ENCODE results near the gene GRM5. TPM values are rescaled to one million over a fixed set of nuclear protein-coding genes. Genes with fewer than 3 reads are reported as not detected.

Gene GRM5
- total and polyA plus RNA-seq, 2 donors (not counting 1 experiment from before 2014, with no cell fraction given), result 0.01 TPM; not detected in 1

DNA sequence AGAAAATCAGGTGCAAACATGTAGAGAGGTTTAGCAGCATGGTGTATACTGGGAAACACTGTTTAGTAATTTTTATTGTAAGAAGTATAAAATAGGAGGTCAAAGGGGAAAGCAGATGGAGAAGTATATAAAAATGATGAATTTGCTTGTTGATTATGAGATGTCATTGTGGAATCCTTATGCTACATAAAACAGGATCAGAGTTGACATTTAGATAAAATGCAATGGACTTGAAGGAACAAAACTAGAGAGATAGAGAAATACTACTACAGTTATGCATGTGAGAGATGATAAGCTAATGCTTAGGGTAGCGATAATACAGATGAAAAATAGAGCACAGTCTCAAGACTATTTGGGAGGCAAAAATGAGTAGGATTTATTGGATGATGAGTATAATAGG is 536.4 kb downstream of the GRM5 start:
- Histone ChIP-seq H3K36me3 (ENCODE audit: control insufficient read depth, insufficient read depth, low read length) (no peaks in the 10 kb centered on the region), H3K79me2 (ENCODE audit: control insufficient read depth, insufficient read depth, low read length) (no peaks in the 10 kb centered on the region), H3K4me2 (ENCODE audit: extremely low read depth, insufficient read depth, low read length) (no peak overlapping the region), H4K20me1 (ENCODE audit: control insufficient read depth, extremely low read depth, insufficient read depth, low read length) (no peaks in the 10 kb centered on the region), H3K27ac (ENCODE audit: insufficient read depth, low read length) (no peak overlapping the region), H3K4me1 (ENCODE audit: control insufficient read depth, extremely low read depth, insufficient read depth, low read length) (no peaks in the 10 kb centered on the region), H3K4me3 (replicated peaks in 1 of 4; ENCODE audit: control extremely low read depth in 1 of 4, insufficient read depth in 1 of 4, low read depth in 3 of 4, low read length in 4 of 4) (no peak overlapping the region), H3K27me3 (ENCODE audit: control insufficient read depth, insufficient read depth, low read length) (no peaks in the 10 kb centered on the region), H3K9ac (ENCODE audit: insufficient read depth, low read length) (no peak overlapping the region), H3K9me3 (ENCODE audit: control insufficient read depth, insufficient read depth, low read depth, low read length) (no peaks in the 10 kb centered on the region), H2AFZ (ENCODE audit: low read length) (no peak overlapping the region)
- TF ChIP-seq EZH2 (IDR thresholded peaks at IDR 0.05; ENCODE audit: low read length, missing control alignments), result no peak
- TF ChIP-seq, protein P1, sequence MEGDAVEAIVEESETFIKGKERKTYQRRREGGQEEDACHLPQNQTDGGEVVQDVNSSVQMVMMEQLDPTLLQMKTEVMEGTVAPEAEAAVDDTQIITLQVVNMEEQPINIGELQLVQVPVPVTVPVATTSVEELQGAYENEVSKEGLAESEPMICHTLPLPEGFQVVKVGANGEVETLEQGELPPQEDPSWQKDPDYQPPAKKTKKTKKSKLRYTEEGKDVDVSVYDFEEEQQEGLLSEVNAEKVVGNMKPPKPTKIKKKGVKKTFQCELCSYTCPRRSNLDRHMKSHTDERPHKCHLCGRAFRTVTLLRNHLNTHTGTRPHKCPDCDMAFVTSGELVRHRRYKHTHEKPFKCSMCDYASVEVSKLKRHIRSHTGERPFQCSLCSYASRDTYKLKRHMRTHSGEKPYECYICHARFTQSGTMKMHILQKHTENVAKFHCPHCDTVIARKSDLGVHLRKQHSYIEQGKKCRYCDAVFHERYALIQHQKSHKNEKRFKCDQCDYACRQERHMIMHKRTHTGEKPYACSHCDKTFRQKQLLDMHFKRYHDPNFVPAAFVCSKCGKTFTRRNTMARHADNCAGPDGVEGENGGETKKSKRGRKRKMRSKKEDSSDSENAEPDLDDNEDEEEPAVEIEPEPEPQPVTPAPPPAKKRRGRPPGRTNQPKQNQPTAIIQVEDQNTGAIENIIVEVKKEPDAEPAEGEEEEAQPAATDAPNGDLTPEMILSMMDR (conservative IDR thresholded peaks at IDR 0.05 in 1 of 2, IDR thresholded peaks at IDR 0.05 in 1 of 2; ENCODE audit: low read depth in 1 of 2, low read length in 2 of 2), result no peak
- DNase-seq (ENCODE audit: low read depth in 2 of 2), result no peak

DNA sequence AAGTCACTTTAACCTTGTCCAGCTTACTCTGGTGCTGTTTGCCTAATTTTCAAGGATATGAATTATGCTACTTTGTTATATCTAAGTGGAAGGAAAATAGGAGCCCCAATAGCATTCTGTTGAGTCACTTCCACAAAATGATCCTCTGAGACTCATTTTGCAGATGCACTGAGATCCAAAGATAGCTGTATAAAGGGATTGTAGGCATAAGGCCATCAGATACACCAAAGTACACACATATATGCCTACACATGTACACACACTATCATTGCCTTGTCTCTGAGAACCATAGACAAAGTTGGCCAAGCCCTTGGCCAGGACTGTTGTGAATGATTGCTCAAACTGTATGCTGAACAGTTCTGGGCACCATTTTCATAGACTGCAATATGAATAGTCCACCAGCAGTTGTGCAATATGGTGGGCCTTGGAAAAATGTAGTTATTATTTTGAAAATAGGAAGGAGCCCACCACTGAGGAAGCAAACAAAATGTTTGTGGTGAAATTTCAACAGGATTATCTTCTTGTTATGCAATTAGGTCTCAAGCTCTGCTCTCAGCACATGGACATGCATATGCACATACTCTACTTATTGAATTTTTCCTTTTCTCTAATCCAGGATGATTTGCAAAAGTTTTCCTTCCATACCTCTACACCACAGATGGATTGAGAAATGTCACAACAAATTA is 542.3 kb downstream of the GRM5 start:
- Histone ChIP-seq H3K4me1 (ENCODE audit: control insufficient read depth, extremely low read depth, insufficient read depth, low read length) (peaks cover 15% of the 10 kb centered on the region), H3K36me3 (ENCODE audit: control insufficient read depth, insufficient read depth, low read length) (no peaks in the 10 kb centered on the region), H3K27ac (ENCODE audit: insufficient read depth, low read length) (no peak overlapping the region), H3K9ac (ENCODE audit: insufficient read depth, low read length) (no peak overlapping the region), H3K79me2 (ENCODE audit: control insufficient read depth, insufficient read depth, low read length) (no peaks in the 10 kb centered on the region), H3K4me3 (replicated peaks in 1 of 4; ENCODE audit: control extremely low read depth in 1 of 4, insufficient read depth in 1 of 4, low read depth in 3 of 4, low read length in 4 of 4) (no peak overlapping the region), H4K20me1 (ENCODE audit: control insufficient read depth, extremely low read depth, insufficient read depth, low read length) (no peaks in the 10 kb centered on the region), H3K9me3 (ENCODE audit: control insufficient read depth, insufficient read depth, low read depth, low read length) (no peaks in the 10 kb centered on the region), H3K27me3 (ENCODE audit: control insufficient read depth, insufficient read depth, low read length) (no peaks in the 10 kb centered on the region), H2AFZ (ENCODE audit: low read length) (no peak overlapping the region), H3K4me2 (ENCODE audit: extremely low read depth, insufficient read depth, low read length) (no peak overlapping the region)
- TF ChIP-seq, protein P1 (conservative IDR thresholded peaks at IDR 0.05 in 1 of 2, IDR thresholded peaks at IDR 0.05 in 1 of 2; ENCODE audit: low read depth in 1 of 2, low read length in 2 of 2), result no peak
- TF ChIP-seq EZH2 (IDR thresholded peaks at IDR 0.05; ENCODE audit: low read length, missing control alignments), result no peak
- DNase-seq (ENCODE audit: low read depth in 2 of 2), result peak in 1 of 2 donors; percentile 20

DNA sequence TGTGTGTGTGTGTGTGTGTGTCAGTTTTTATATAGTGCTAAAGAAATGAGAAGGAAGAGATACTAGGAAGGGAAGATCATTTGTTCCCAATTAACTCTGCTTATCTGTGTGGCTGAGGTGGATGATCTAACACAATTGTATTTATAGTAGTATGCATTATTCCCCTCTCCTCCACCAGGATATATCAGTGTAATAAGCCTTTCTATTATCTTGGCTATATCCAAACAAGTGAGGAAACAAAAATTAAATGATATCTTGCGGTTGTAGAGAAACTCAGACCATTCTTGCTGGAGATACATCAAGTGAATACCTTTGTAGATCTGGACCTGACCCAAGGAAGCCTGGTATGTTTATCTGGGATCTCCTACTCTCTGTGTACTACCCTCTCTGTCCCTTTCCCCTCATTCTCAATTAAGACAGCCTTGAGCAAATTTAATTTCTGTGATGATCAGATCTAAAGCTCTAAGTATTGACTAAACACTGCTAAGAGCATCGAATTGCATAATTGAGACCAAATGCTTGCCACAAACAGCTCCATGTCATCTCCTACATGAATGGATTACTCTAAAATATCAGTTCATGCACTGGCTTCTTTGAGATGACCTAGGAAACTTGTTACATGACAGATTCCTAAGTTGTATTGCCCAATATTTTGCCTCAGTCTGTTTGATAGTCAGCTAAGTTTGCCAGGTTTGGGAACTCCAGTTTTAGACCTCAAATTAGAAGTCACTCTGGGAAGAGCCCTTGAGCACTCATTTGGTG is 543.0 kb downstream of the GRM5 start:
- Histone ChIP-seq H3K27ac (ENCODE audit: insufficient read depth, low read length) (no peak overlapping the region), H3K79me2 (ENCODE audit: control insufficient read depth, insufficient read depth, low read length) (no peaks in the 10 kb centered on the region), H3K4me2 (ENCODE audit: extremely low read depth, insufficient read depth, low read length) (peak overlapping the region; percentile 38), H3K9ac (ENCODE audit: insufficient read depth, low read length) (no peak overlapping the region), H3K4me1 (ENCODE audit: control insufficient read depth, extremely low read depth, insufficient read depth, low read length) (peaks cover 15% of the 10 kb centered on the region), H3K36me3 (ENCODE audit: control insufficient read depth, insufficient read depth, low read length) (no peaks in the 10 kb centered on the region), H4K20me1 (ENCODE audit: control insufficient read depth, extremely low read depth, insufficient read depth, low read length) (no peaks in the 10 kb centered on the region), H3K4me3 (replicated peaks in 1 of 4; ENCODE audit: control extremely low read depth in 1 of 4, insufficient read depth in 1 of 4, low read depth in 3 of 4, low read length in 4 of 4) (no peak overlapping the region), H2AFZ (ENCODE audit: low read length) (no peak overlapping the region), H3K9me3 (ENCODE audit: control insufficient read depth, insufficient read depth, low read depth, low read length) (no peaks in the 10 kb centered on the region), H3K27me3 (ENCODE audit: control insufficient read depth, insufficient read depth, low read length) (no peaks in the 10 kb centered on the region)
- DNase-seq (ENCODE audit: low read depth in 2 of 2), result no peak
- TF ChIP-seq, protein P1 (conservative IDR thresholded peaks at IDR 0.05 in 1 of 2, IDR thresholded peaks at IDR 0.05 in 1 of 2; ENCODE audit: low read depth in 1 of 2, low read length in 2 of 2), result no peak
- TF ChIP-seq EZH2 (IDR thresholded peaks at IDR 0.05; ENCODE audit: low read length, missing control alignments), result no peak
